Measurements from ENCODE around the gene DKC1. TPM values are rescaled to one million over a fixed set of nuclear protein-coding genes. Genes with fewer than 3 reads are reported as not detected.

Gene DKC1
- total RNA-seq, 1 donor from 2014 or later: 32.3 TPM

GRCh38 chrX:154732421-154733065 lies 30.1 kb upstream of the DKC1 start:
- no peak for DNase-seq (ENCODE audit: low read depth)
- H3K4me3 ChIP-seq (ENCODE audit: low read depth, low read length): no peak overlapping the region
- H3K36me3 ChIP-seq (ENCODE audit: control insufficient read depth, insufficient read depth, low read length): no peaks in the 10 kb centered on the region
- TF ChIP-seq, protein P1, sequence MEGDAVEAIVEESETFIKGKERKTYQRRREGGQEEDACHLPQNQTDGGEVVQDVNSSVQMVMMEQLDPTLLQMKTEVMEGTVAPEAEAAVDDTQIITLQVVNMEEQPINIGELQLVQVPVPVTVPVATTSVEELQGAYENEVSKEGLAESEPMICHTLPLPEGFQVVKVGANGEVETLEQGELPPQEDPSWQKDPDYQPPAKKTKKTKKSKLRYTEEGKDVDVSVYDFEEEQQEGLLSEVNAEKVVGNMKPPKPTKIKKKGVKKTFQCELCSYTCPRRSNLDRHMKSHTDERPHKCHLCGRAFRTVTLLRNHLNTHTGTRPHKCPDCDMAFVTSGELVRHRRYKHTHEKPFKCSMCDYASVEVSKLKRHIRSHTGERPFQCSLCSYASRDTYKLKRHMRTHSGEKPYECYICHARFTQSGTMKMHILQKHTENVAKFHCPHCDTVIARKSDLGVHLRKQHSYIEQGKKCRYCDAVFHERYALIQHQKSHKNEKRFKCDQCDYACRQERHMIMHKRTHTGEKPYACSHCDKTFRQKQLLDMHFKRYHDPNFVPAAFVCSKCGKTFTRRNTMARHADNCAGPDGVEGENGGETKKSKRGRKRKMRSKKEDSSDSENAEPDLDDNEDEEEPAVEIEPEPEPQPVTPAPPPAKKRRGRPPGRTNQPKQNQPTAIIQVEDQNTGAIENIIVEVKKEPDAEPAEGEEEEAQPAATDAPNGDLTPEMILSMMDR (IDR thresholded peaks at IDR 0.05; ENCODE audit: insufficient read depth, low read length, poor library complexity, severe bottlenecking): no peak
- no peaks in the 10 kb centered on the region for H3K27me3 ChIP-seq (ENCODE audit: control insufficient read depth, insufficient read depth, low read length)

GRCh38 chrX:154733066-154733425 lies 29.6 kb upstream of the DKC1 start:
- Histone ChIP-seq H3K36me3 (ENCODE audit: control insufficient read depth, insufficient read depth, low read length) (no peaks in the 10 kb centered on the region), H3K4me3 (ENCODE audit: low read depth, low read length) (no peak overlapping the region), H3K27me3 (ENCODE audit: control insufficient read depth, insufficient read depth, low read length) (no peaks in the 10 kb centered on the region)
- TF ChIP-seq, protein P1 (IDR thresholded peaks at IDR 0.05; ENCODE audit: insufficient read depth, low read length, poor library complexity, severe bottlenecking): no peak
- DNase-seq (ENCODE audit: low read depth): no peak

- TF ChIP-seq, protein P1 (IDR thresholded peaks at IDR 0.05; ENCODE audit: insufficient read depth, low read length, poor library complexity, severe bottlenecking): no peak
- no peaks in the 10 kb centered on the region for H3K27me3 ChIP-seq (ENCODE audit: control insufficient read depth, insufficient read depth, low read length)
- DNase-seq (ENCODE audit: low read depth): no peak
- no peak overlapping the region for H3K4me3 ChIP-seq (ENCODE audit: low read depth, low read length)
- no peaks in the 10 kb centered on the region for H3K36me3 ChIP-seq (ENCODE audit: control insufficient read depth, insufficient read depth, low read length)
Measured at GRCh38 chrX:154734061-154734781, 28.4 kb upstream of the DKC1 start.

GRCh38 chrX:154735695-154736393 lies 26.8 kb upstream of the DKC1 start:
- no peak overlapping the region for H3K4me3 ChIP-seq (ENCODE audit: low read depth, low read length)
- DNase-seq (ENCODE audit: low read depth): no peak
- TF ChIP-seq, protein P1 (IDR thresholded peaks at IDR 0.05; ENCODE audit: insufficient read depth, low read length, poor library complexity, severe bottlenecking): no peak
- H3K27me3 ChIP-seq (ENCODE audit: control insufficient read depth, insufficient read depth, low read length): no peaks in the 10 kb centered on the region
- H3K36me3 ChIP-seq (ENCODE audit: control insufficient read depth, insufficient read depth, low read length): no peaks in the 10 kb centered on the region

DNA sequence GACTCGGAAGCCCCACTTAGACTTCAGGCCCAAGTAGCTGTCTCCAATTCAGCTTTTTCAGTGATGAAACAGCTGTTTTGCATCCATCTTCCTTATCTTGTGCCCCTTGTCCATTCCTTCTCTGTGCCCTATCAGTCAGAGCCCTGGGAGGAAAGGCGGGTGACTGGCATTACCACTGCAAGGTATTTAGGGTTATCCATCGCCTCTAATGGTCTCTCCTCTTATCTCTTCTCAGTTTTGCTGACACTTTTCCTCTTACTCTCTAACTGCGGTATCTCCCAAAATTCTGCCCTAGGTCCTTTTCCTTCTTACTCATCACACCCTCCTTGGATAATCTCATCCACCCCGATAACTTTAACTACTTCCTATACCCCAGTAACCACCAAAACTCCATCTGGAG lies 25.5 kb upstream of the DKC1 start:
- TF ChIP-seq, protein P1 (IDR thresholded peaks at IDR 0.05; ENCODE audit: insufficient read depth, low read length, poor library complexity, severe bottlenecking): no peak
- Histone ChIP-seq H3K27me3 (ENCODE audit: control insufficient read depth, insufficient read depth, low read length) (no peaks in the 10 kb centered on the region), H3K4me3 (ENCODE audit: low read depth, low read length) (no peak overlapping the region), H3K36me3 (ENCODE audit: control insufficient read depth, insufficient read depth, low read length) (no peaks in the 10 kb centered on the region)
- DNase-seq (ENCODE audit: low read depth): no peak
